ENCODE measurements around the gene NDUFA13. TPM values are rescaled to one million over a fixed set of nuclear protein-coding genes. Genes with fewer than 3 reads are reported as not detected.

The NDUFA13 gene
- total RNA-seq, 1 experiment from 2014 or later, result 339 TPM

- BruUV-seq (replicated peaks), result no TSS peak
- intact Hi-C loops (cut with micrococcal nuclease), result loop anchor here (10.0 kb wide), 1 partner anchor 230 kb away; no protein-coding TSS in a partner anchor
Measured at GRCh38 chr19:19544257-19544953, 28.4 kb downstream of the NDUFA13 start.

More at GRCh38 chr19:19544257-19544953, 28.4 kb downstream of the NDUFA13 start:
- no peaks in the 10 kb centered on the region for H4K20me1 ChIP-seq (ENCODE audit: insufficient read depth)
- no peaks in the 10 kb centered on the region for H3K36me3 ChIP-seq (ENCODE audit: control insufficient read depth in 1 of 2, insufficient read depth in 2 of 2, low read length in 2 of 2)
- no peak overlapping the region for H3K27ac ChIP-seq (ENCODE audit: low read depth, low read length)
- DNase-seq (ENCODE audit: low read depth, low spot score) (no peak), ATAC-seq (no peak)
- ChIA-PET CTCF (interaction anchor here (1.3 kb wide), 1 partner anchor 8 kb away, joined by 3 read pairs; no protein-coding TSS in a partner anchor), RAD21 (ENCODE audit: low non-redundant PET in 1 of 2, low total read pairs in 2 of 2, uncharacterized antibody in 2 of 2, unreplicated experiment in 2 of 2) (no interaction called here), POLR2A (no interaction called here)
- no peak overlapping the region for H3K9ac ChIP-seq (ENCODE audit: low read length)
- no peak overlapping the region for H3K4me3 ChIP-seq (replicated peaks in 1 of 2; ENCODE audit: low read depth in 1 of 2, low read length in 2 of 2)
- H3K27me3 ChIP-seq (ENCODE audit: insufficient read depth, low read length), result no peaks in the 10 kb centered on the region
- H3K9me2 ChIP-seq (ENCODE audit: insufficient read depth), result no peaks in the 10 kb centered on the region
- peaks cover 10 to 24% of the 10 kb centered on the region in 2 experiments for H3K4me1 ChIP-seq (ENCODE audit: control insufficient read depth in 1 of 2, insufficient read depth in 2 of 2, low read length in 2 of 2)
- H3K4me2 ChIP-seq (ENCODE audit: low read length), result no peak overlapping the region
- TF ChIP-seq ZNF274 (IDR thresholded peaks at IDR 0.05; ENCODE audit: low read depth, low read length) (no peak), POLR2AphosphoS5 (IDR thresholded peaks at IDR 0.05; ENCODE audit: low read depth, low read length) (no peak), CBX3 (IDR thresholded peaks at IDR 0.05; ENCODE audit: low read depth) (no peak), EZH2 (IDR thresholded peaks at IDR 0.05) (no peak), SP1 (IDR thresholded peaks at IDR 0.05; ENCODE audit: low read depth) (no peak), FOSL1 (IDR thresholded peaks at IDR 0.05; ENCODE audit: low read depth) (no peak), POLR2A (IDR thresholded peaks at IDR 0.05; ENCODE audit: borderline replicate concordance, extremely low read depth, insufficient read depth, insufficient read length) (no peak), SIN3A (IDR thresholded peaks at IDR 0.05; ENCODE audit: low read depth) (no peak), RAD21 (IDR thresholded peaks at IDR 0.05; ENCODE audit: low read depth) (no peak), TCF7L2 (IDR thresholded peaks at IDR 0.05; ENCODE audit: borderline replicate concordance, extremely low read depth, insufficient read depth, insufficient read length) (no peak), JUND (IDR thresholded peaks at IDR 0.05) (no peak), ATF3 (IDR thresholded peaks at IDR 0.05) (no peak), REST (IDR thresholded peaks at IDR 0.05; ENCODE audit: low read depth) (no peak), ZBTB33 (IDR thresholded peaks at IDR 0.05; ENCODE audit: extremely low read depth, insufficient replicate concordance, low read length) (no peak), SRF (IDR thresholded peaks at IDR 0.05; ENCODE audit: low read depth) (no peak), CTCF (IDR thresholded peaks at IDR 0.05 in 2 of 3, conservative IDR thresholded peaks at IDR 0.05 in 1 of 3; ENCODE audit: borderline replicate concordance in 1 of 3, insufficient read depth in 1 of 3, low read depth in 2 of 3, low read length in 2 of 3) (no peak), EZH2phosphoT487 (IDR thresholded peaks at IDR 0.05; ENCODE audit: borderline replicate concordance) (no peak), YY1 (IDR thresholded peaks at IDR 0.05; ENCODE audit: extremely low read depth, insufficient replicate concordance, low read depth, low read length) (no peak)
- no peaks in the 10 kb centered on the region for H3K9me3 ChIP-seq (ENCODE audit: control insufficient read depth in 1 of 2, insufficient read depth in 1 of 2, low read depth in 1 of 2, low read length in 2 of 2)
- no peak overlapping the region for H2AFZ ChIP-seq (ENCODE audit: low read depth, low read length, poor library complexity, severe bottlenecking)
- no peaks in the 10 kb centered on the region for H3K79me2 ChIP-seq (ENCODE audit: insufficient read depth, low read length)

All from HCT116 (cell line).